MG63 (cell line): ENCODE results near the gene ZNF503. TPM values are rescaled to one million over a fixed set of nuclear protein-coding genes. Genes with fewer than 3 reads are reported as not detected.
A peak's percentile ranks its signal among the peaks of the same experiment; 100 is the strongest.

Experiments
- DNase-seq: peaks from one replicate; pipeline ENCODE4 v3.0.0-alpha.2; 2020
- H3K27me3 ChIP-seq: fragments of 250-450 bp; sonication (Bioruptor Pico); 2 replicates; pipeline ENCODE4 v1.5.1; 2020; ENCODE audit warnings: mild to moderate bottlenecking, moderate library complexity
- H3K36me3 ChIP-seq: fragments of 250-450 bp; sonication (Bioruptor Pico); 2 replicates; pipeline ENCODE4 v1.5.1; 2020; ENCODE audit warnings: mild to moderate bottlenecking, moderate library complexity
- H3K4me3 ChIP-seq: fragments of 250-450 bp; sonication (Bioruptor Pico); 2 replicates; pipeline ENCODE4 v1.5.1; 2020; ENCODE audit warnings: mild to moderate bottlenecking, moderate library complexity
- H3K9me3 ChIP-seq: fragments of 250-450 bp; sonication (Bioruptor Pico); 2 replicates; pipeline ENCODE4 v1.5.1; 2020; ENCODE audit warnings: mild to moderate bottlenecking, moderate library complexity
- total RNA-seq: library from RNA; depleted of rRNA; stranded (reverse); fragments of >200 nt; shearing (Covaris generic); gene quantifications from 2 replicates; pipeline ENCODE4 v1.2.3, GENCODE V29; 2014; ENCODE audit warnings: low replicate concordance; rRNA removed

ZNF503 gene, protein sequence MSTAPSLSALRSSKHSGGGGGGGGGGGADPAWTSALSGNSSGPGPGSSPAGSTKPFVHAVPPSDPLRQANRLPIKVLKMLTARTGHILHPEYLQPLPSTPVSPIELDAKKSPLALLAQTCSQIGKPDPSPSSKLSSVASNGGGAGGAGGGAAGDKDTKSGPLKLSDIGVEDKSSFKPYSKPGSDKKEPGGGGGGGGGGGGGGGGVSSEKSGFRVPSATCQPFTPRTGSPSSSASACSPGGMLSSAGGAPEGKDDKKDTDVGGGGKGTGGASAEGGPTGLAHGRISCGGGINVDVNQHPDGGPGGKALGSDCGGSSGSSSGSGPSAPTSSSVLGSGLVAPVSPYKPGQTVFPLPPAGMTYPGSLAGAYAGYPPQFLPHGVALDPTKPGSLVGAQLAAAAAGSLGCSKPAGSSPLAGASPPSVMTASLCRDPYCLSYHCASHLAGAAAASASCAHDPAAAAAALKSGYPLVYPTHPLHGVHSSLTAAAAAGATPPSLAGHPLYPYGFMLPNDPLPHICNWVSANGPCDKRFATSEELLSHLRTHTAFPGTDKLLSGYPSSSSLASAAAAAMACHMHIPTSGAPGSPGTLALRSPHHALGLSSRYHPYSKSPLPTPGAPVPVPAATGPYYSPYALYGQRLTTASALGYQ
- total RNA-seq = 6.2 and 8.8 TPM in 2 replicates

DNA sequence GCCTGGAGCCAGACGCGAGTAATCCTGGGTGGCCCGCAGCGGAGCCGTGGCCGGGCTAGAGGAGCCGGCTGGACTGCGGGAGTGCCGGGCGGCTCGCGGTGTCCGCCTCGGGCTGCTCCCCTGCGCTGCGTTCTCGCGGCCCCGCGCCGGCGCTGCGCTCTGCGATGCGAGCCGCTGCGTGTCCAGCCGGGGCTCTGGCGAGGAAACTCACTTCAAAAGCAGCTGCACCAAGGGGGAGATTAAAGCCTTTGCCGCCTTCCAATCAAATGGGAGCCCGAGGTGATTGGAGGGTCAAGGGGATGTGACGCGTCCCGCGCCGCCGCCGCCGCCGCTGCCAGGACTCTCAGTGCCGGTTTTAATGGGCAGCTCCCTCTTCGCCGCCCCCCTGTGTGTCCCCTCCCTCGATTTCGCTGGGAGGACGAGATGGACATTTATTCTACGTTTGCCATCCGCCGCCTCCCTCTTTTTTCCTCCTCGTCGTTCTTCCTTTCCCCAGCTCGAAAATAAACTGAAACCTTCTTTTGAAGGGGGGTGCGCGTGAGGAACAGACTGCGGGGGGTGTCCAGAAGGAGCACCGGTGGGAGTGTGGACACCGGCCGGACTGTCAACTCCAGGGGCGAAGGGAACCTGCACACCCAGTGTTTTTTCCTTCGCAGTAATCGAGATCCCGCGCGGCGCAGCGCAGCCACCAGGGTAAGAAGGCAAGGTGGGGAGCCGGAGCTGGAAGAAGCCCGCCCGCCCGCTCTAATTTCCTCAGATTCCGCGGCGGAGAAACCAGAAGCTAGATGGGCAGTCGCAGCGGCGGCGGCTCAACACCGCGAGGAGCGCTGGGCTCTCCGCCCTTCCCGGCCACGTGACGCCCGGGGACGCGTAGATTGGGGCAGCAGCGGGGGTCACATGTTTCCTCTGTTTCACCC is at the start of gene ZNF503:
ZNF503 (minus strand) TSS at position 196 of the 917 bp plus-strand sequence. CDS start 345 bp downstream, outside the sequence.
- no peaks in the 10 kb centered on the region for H3K27me3 ChIP-seq
- H3K9me3 ChIP-seq = no peaks in the 10 kb centered on the region
- H3K4me3 ChIP-seq = peak within 1 kb of the TSS; percentile 66
- DNase-seq = peak; percentile 99
- H3K36me3 ChIP-seq = peaks cover 22% of the 10 kb centered on the region

DNA sequence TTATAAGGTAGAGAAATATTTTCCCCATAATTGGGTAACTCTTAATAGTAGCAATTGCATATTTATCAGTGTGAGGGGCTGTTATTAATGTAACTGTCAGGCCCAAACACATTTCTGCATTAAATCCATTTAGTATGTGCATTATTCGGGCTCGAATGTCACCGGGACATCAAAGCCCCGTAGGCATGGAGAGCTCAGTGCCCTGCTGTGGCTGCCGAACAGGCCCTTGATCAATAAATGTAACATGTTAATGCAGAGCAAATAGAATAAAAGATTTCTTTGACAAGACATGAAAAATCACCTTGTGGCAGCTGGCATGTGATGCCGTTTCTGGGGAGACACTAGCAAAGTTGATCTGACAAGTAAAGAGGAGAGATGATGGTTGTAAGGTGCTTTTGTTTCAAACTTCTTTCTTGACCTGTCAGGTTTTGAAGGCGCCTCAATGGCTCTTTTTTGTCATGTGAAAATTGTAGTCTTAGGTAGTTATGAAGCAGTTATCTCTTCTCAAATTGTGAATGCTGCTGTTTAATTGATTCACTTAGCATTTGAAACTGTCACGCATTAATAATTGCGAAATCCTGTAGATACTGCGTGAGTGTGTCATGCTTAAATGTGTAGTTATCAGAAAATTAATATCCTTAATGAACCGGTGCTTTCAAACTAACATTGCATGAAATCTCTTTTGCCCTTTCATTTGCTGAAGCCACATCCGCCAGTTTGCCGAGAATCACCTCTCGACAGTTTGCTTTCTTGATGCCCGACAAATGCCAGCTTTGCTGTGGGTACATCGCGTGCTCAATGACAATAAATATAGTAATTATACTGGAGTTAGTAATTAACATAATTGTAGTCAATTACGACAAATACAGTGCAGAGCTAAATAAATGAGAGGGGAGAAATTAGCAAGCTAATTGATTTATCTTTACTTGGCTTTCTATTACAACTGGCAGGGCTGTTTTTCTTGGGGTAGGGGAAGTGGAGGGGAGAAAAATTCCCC is 49.4 kb upstream of the ZNF503 start:
- H3K4me3 ChIP-seq = no peak overlapping the region
- no peaks in the 10 kb centered on the region for H3K27me3 ChIP-seq
- H3K36me3 ChIP-seq = no peaks in the 10 kb centered on the region
- no peak for DNase-seq
- H3K9me3 ChIP-seq = 0 out of 2 replicates have a peak, but pooled peaks cover 3% of the 10 kb centered on the region

GRCh38 chr10:75450075-75450445 is 48.5 kb upstream of the ZNF503 start:
- Histone ChIP-seq H3K27me3 (no peaks in the 10 kb centered on the region), H3K36me3 (no peaks in the 10 kb centered on the region), H3K4me3 (no peak overlapping the region), H3K9me3 (0 out of 2 replicates have a peak, but pooled peaks cover 3% of the 10 kb centered on the region)
- no peak for DNase-seq

DNA sequence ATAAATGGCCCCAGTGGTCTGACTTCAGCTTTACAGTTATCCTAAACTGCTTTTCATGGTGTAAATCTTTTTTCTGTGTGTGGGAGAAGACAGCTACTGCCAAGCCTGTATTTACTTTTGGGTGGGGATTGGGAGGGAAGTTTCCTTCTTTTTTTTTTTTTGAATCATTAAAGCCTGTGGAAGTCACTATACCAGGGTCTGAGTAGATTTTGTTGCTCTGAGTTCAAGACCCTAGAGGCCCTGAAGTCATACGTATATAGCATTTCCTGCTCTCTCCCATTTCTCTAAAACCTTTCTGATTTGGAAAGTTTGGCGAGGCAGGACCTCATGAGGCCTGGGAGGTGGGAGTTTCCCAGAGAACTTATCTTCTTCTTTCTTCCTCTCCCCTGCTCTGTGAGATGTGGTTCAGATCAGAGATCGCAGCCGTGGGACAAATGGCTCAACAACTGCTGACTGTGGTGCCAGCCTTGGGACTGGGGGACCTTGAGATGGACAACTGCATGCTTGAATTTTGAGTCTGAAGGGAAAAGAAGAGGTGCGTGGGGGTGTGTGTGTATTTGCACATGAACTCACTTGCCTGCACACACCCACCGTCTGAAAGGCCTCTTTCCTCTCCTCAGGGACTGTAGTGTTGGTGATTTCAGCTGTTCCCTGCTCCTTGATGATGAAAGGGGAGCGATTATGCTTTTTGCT is 48.0 kb upstream of the ZNF503 start:
- no peaks in the 10 kb centered on the region for H3K36me3 ChIP-seq
- no peak overlapping the region for H3K4me3 ChIP-seq
- peaks cover 5% of the 10 kb centered on the region for H3K9me3 ChIP-seq
- DNase-seq = no peak
- no peaks in the 10 kb centered on the region for H3K27me3 ChIP-seq

DNA sequence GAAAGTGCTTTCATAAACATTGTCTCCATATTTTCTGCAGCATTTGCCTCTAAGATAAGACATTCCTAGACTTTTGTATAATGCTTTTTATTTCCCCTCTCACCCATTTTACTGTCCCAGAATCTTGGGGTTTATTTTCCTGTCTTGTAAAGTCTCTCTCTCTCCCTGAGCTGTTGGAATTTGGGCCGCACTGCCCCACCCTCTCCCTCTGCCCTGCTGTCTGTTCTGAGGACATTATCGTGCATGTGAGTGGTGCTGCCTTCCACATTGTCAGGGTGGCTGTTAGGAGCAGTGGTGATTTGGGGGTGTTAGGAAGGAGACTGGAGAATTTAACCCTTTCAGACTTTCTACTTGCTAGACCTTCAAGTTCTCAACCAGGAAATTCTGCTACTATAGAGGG is 46.6 kb upstream of the ZNF503 start:
- DNase-seq = no peak
- Histone ChIP-seq H3K4me3 (no peak overlapping the region), H3K27me3 (no peaks in the 10 kb centered on the region), H3K9me3 (peaks cover 18% of the 10 kb centered on the region), H3K36me3 (no peaks in the 10 kb centered on the region)

DNA sequence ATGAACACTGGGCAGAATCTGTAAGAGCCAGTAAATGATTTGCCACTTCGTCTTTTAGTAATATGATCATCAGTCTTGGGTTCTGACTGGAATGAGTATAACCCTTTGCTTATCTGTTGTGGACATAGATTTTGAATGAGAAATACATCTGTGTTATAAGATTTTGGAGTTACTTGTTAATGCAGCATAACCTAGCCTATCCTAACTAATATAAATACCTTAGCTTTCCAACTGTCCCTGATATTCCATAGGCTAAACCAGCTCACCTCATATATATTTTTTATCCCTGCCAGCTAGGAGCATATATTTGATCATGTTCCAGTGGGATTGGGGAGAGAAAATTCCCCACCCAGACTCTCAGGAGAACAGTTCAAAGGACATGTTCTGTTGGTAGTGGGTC is 44.9 kb upstream of the ZNF503 start:
- peaks cover 18% of the 10 kb centered on the region for H3K9me3 ChIP-seq
- H3K36me3 ChIP-seq = no peaks in the 10 kb centered on the region
- no peak for DNase-seq

GRCh38 chr10:75444781-75445386 is 43.3 kb upstream of the ZNF503 start:
- peaks cover 18% of the 10 kb centered on the region for H3K9me3 ChIP-seq
- no peaks in the 10 kb centered on the region for H3K36me3 ChIP-seq
- H3K4me3 ChIP-seq = no peak overlapping the region
- H3K27me3 ChIP-seq = no peaks in the 10 kb centered on the region
- DNase-seq = peak; percentile 30

More for the DNA sequence above, 44.9 kb upstream of the ZNF503 start:
- Histone ChIP-seq H3K27me3 (no peaks in the 10 kb centered on the region), H3K4me3 (no peak overlapping the region)

- H3K4me3 ChIP-seq = no peak overlapping the region
- H3K9me3 ChIP-seq = peaks cover 18% of the 10 kb centered on the region
- no peak for DNase-seq
- H3K36me3 ChIP-seq = no peaks in the 10 kb centered on the region
- H3K27me3 ChIP-seq = no peaks in the 10 kb centered on the region
These were observed 41.8 kb upstream of the ZNF503 start for GRCh38 chr10:75443362-75443761.

DNA sequence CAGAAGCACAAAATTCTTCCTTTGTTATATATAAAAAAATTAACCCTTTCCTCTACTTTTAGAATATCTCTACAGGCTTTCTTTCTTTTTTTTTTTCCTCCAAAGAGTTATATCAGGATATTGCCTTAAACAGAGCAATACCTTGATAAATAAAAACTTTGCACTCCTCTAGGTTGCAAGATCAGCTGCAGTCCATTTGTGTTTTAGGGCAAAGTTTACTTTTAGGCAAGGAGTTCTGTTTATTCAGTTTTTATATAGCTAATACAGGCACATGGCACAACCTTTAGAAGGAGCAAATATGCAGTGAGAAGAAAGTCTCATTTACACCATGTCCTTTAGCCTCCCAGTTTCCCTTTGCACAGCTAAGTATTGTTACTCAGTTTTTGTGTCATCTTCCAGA is 40.1 kb upstream of the ZNF503 start:
- no peak overlapping the region for H3K4me3 ChIP-seq
- DNase-seq = no peak
- peaks cover 18% of the 10 kb centered on the region for H3K9me3 ChIP-seq
- H3K27me3 ChIP-seq = no peaks in the 10 kb centered on the region
- no peaks in the 10 kb centered on the region for H3K36me3 ChIP-seq

DNA sequence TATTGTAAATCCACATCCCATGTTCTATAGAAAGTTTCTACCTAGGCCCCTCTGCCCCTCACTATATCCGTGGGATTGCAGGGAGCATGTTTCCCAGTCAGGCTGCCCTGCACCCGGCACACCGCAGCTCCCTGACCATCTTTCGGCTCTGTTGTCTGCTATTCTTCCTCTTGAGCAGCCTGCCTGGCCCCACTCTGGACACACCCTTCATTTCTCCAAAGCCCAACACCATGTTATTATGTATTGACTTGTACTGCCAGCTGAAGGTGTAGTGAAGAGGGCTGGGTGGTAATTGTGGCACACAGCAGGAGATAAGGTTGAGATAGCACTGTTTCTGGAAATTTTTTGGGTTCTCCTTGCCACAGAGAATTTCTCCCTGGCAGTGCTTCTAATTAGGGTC is 39.6 kb upstream of the ZNF503 start:
- no peak overlapping the region for H3K4me3 ChIP-seq
- peaks cover 16% of the 10 kb centered on the region for H3K9me3 ChIP-seq
- H3K36me3 ChIP-seq = no peaks in the 10 kb centered on the region
- H3K27me3 ChIP-seq = no peaks in the 10 kb centered on the region
- DNase-seq = no peak

GRCh38 chr10:75440271-75440793 is 38.8 kb upstream of the ZNF503 start:
- Histone ChIP-seq H3K27me3 (no peaks in the 10 kb centered on the region), H3K4me3 (no peak overlapping the region), H3K9me3 (peaks cover 15% of the 10 kb centered on the region), H3K36me3 (no peaks in the 10 kb centered on the region)
- DNase-seq = no peak

DNA sequence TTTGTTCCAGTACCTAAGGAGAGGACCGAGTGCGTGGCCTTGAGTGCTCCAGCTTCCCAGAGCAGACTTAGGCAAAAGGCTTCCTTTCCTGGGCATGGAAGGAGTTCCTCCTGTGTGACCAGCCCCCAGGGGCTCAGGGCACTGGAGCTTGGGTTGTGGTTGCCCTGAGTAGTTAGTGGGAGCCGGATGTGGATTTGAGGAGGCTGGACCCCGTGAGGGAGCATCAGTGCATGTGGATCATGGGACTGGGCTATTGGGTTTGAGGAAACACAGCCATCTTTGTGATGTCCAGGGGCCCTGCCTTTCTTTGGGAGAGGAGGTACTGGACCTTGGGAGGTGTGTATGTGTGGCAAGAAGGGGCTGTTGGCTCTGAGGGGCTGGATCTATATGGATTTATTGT is 38.2 kb upstream of the ZNF503 start:
- Histone ChIP-seq H3K27me3 (no peaks in the 10 kb centered on the region), H3K4me3 (no peak overlapping the region), H3K36me3 (no peaks in the 10 kb centered on the region), H3K9me3 (peaks cover 15% of the 10 kb centered on the region)
- no peak for DNase-seq

GRCh38 chr10:75438275-75438674 is 36.7 kb upstream of the ZNF503 start:
- Histone ChIP-seq H3K9me3 (peaks cover 1% of the 10 kb centered on the region), H3K27me3 (no peaks in the 10 kb centered on the region), H3K36me3 (no peaks in the 10 kb centered on the region), H3K4me3 (no peak overlapping the region)
- no peak for DNase-seq

DNA sequence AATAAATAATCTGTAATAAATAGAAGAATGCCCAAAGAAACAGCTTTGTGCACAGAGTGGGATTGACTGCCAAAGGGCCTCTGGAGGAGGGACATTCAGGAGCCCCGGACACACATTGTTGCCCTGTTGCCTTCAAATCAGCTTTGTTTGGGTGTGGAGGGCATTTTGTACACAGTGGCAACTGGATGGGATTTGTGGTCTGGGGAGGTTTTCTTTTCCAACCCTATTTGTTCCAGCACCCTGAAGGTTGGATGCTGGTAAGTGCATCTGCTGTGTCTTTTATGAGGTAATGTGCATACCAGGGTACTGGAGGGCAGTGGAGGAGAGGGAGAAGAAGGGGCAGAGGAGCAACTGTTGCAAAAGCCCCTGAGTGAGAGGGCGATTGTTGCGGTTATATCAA is 36.1 kb upstream of the ZNF503 start:
- no peak for DNase-seq
- Histone ChIP-seq H3K36me3 (no peaks in the 10 kb centered on the region), H3K9me3 (no peaks in the 10 kb centered on the region; the same call in 1 of the 2 replicates), H3K4me3 (no peak overlapping the region), H3K27me3 (no peaks in the 10 kb centered on the region)

DNA sequence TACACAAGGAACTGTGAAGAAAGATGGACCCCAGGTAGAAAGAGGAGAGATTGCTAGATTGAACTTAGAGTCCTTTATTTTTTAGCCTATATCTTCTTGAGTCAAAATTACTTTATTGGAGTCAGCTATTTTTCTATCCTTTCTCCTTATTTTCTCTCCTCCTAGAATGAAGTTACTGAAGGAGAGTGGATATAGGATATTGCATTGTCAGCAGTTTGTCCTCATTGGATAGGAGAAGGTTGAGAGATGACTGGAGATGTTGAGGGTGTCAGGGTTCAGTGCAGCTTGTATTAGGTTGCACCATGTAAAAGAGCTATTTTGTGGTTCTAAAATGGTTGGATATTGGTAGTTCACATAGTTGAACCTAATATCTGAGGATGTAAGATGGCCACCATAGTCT is 35.3 kb upstream of the ZNF503 start:
- DNase-seq = no peak
- no peak overlapping the region for H3K4me3 ChIP-seq
- H3K27me3 ChIP-seq = no peaks in the 10 kb centered on the region
- H3K9me3 ChIP-seq = no peaks in the 10 kb centered on the region
- no peaks in the 10 kb centered on the region for H3K36me3 ChIP-seq
